ENCODE measurements around the gene KANK4. TPM values are rescaled to one million over a fixed set of nuclear protein-coding genes. Genes with fewer than 3 reads are reported as not detected.
A peak's percentile ranks its signal among the peaks of the same experiment; 100 is the strongest.

Gene KANK4
- total and polyA plus RNA-seq, 2 of the 8 experiments (the other 6 are each of a cell fraction or from before 2014, with no cell fraction given): 0.22 to 0.26 TPM

GRCh38 chr1:62263006-62263813 lies 56.0 kb downstream of the KANK4 start:
- H3K36me3 ChIP-seq (ENCODE audit: control insufficient read depth in 2 of 4, insufficient read depth in 4 of 4, low read length in 3 of 4): no peaks in the 10 kb centered on the region; a peak in 1 of 8 replicates
- 0 out of 2 replicates have a peak overlapping the region, but pooled peaks have one; percentile 90 for H2BK15ac ChIP-seq (ENCODE audit: low read length)
- no peak overlapping the region for H3K4ac ChIP-seq (replicated peaks; ENCODE audit: insufficient read length, low read depth, low read length)
- no peaks in the 10 kb centered on the region for H3K79me1 ChIP-seq (ENCODE audit: low read depth, low read length)
- H3K9me3 ChIP-seq (ENCODE audit: insufficient read depth in 2 of 2, low read depth in 1 of 2, low read length in 1 of 2): no peaks in the 10 kb centered on the region
- POLR2A ChIA-PET (ENCODE audit: partially characterized antibody): interaction anchor here (0.7 to 2.5 kb wide), 10 partner anchors 10 to 61 kb away, joined by 3 to 7 read pairs (median 4); no protein-coding TSS in a partner anchor
- H4K91ac ChIP-seq (replicated peaks; ENCODE audit: insufficient read length, low read length): no peak overlapping the region
- CTCF ChIA-PET (ENCODE audit: partially characterized antibody): interaction anchor here (0.6 to 4.5 kb wide), 9 partner anchors 8 to 128 kb away, joined by 3 to 19 read pairs (median 4); no protein-coding TSS in a partner anchor
- peak overlapping the region; percentile 59 for H2AFZ ChIP-seq (ENCODE audit: low read length)
- 0 out of 2 replicates have a peak, but pooled peaks have one; percentile 38 for TF ChIP-seq MAX (IDR thresholded peaks at IDR 0.05)
- TF ChIP-seq YY1 (IDR thresholded peaks at IDR 0.05; ENCODE audit: low read depth, low read length): no peak
- peak; percentile 49; the same call in 1 of the 2 replicates for TF ChIP-seq TEAD4 (IDR thresholded peaks at IDR 0.05; ENCODE audit: low read depth, low read length)
- peak overlapping the region; percentile 41; the same call in 1 of the 2 replicates for H2BK20ac ChIP-seq (ENCODE audit: low read length)
- no peak overlapping the region for H3K27ac ChIP-seq (ENCODE audit: low read depth, low read length)
- H2BK5ac ChIP-seq (ENCODE audit: low read depth, low read length): no peak overlapping the region
- no peak overlapping the region for H2AK5ac ChIP-seq (ENCODE audit: low read depth, low read length)
- H3K4me1 ChIP-seq (replicated peaks in 1 of 4; ENCODE audit: control insufficient read depth in 3 of 4, insufficient read depth in 4 of 4, low read length in 3 of 4): peaks cover 0 to 5% (median 2%) of the 10 kb centered on the region in 4 experiments; a peak in 6 of 7 replicates
- H3K9ac ChIP-seq (replicated peaks in 1 of 4; ENCODE audit: extremely low read depth in 1 of 4, low read depth in 3 of 4, low read length in 3 of 4): no peak overlapping the region
- no peak overlapping the region for H3K4me3 ChIP-seq (ENCODE audit: extremely low read depth in 1 of 4, insufficient read depth in 2 of 4, low read depth in 3 of 4, low read length in 4 of 4)
- H2BK120ac ChIP-seq (replicated peaks; ENCODE audit: low read depth, low read length): no peak overlapping the region
- H4K8ac ChIP-seq (ENCODE audit: extremely low read depth, insufficient read depth, low read length): no peak overlapping the region
- peak overlapping the region; percentile 38; the same call in 1 of the 2 replicates for H3K18ac ChIP-seq (ENCODE audit: extremely low read depth, low read length)
- H3K23me2 ChIP-seq (ENCODE audit: low read depth, low read length): no peaks in the 10 kb centered on the region
- WGBS, 2 experiments (ENCODE audit: extremely low coverage in 1 of 2, insufficient coverage in 1 of 2, insufficient read length in 1 of 2, insufficient replicate concordance in 2 of 2, low coverage in 1 of 2, low lambda C conversion rate in 2 of 2, missing lambda C conversion rate in 1 of 2): 87% methylated on average over 19 of the region's 19 CpGs; no CpG with 5 or more reads in 1 of the 2 experiments
- no peak overlapping the region; a peak in 1 of 4 replicates for H3K4me2 ChIP-seq (ENCODE audit: insufficient read depth in 1 of 2, low read depth in 2 of 2, low read length in 2 of 2)
- peak overlapping the region; percentile 86; the same call in 1 of the 2 replicates for H2BK12ac ChIP-seq (ENCODE audit: low read depth, low read length)
- H3K56ac ChIP-seq (replicated peaks; ENCODE audit: insufficient read length, low read depth, low read length): no peak overlapping the region
- no peak overlapping the region for H3K14ac ChIP-seq (ENCODE audit: insufficient read length)
- H4K20me1 ChIP-seq (replicated peaks in 1 of 2; ENCODE audit: control insufficient read depth in 1 of 2, insufficient read depth in 2 of 2, low read length in 2 of 2): peaks cover 0 to 3% of the 10 kb centered on the region in 2 experiments
- H3K23ac ChIP-seq (ENCODE audit: insufficient read length): no peak overlapping the region
- H3K79me2 ChIP-seq (ENCODE audit: control insufficient read depth in 1 of 2, insufficient read depth in 2 of 2, low read length in 2 of 2): no peaks in the 10 kb centered on the region
- no peak overlapping the region for H4K5ac ChIP-seq (ENCODE audit: insufficient read length, low read depth, low read length)
- no peak for FAIRE-seq
- DNase-seq (ENCODE audit: low read depth in 1 of 2, low spot score in 2 of 2): no peak
- no peaks in the 10 kb centered on the region for H3K27me3 ChIP-seq (replicated peaks in 1 of 4; ENCODE audit: control insufficient read depth in 3 of 4, extremely low read depth in 1 of 4, insufficient read depth in 3 of 4, low read length in 3 of 4)

All from H1 (cell line).